Rectal smooth muscle tissue (tissue), 1 donor: ENCODE results near the gene ZNG1F.
"Not testable (repeated sequence)": the region's sequence is repeated elsewhere in the genome, so short reads cannot be mapped to it uniquely, and the experiment has no call there.

Source experiments
- H3K27ac ChIP-seq: one replicate; pipeline ENCODE4 v1.7.0; 2013; ENCODE audit warnings: low read depth, low read length, inconsistent platforms
- H3K27me3 ChIP-seq: one replicate; pipeline ENCODE4 v1.7.0; 2013; ENCODE audit warnings: low read length; ENCODE audit not compliant: control insufficient read depth, insufficient read depth
- H3K36me3 ChIP-seq: one replicate; pipeline ENCODE4 v1.7.0; 2013; ENCODE audit warnings: low read length; ENCODE audit not compliant: control insufficient read depth, insufficient read depth
- H3K4me1 ChIP-seq: one replicate; pipeline ENCODE4 v1.7.0; 2013; ENCODE audit warnings: low read length; ENCODE audit not compliant: control insufficient read depth, insufficient read depth
- H3K4me3 ChIP-seq: one replicate; pipeline ENCODE4 v1.7.0; 2013; ENCODE audit warnings: low read length
- H3K9ac ChIP-seq: one replicate; pipeline ENCODE4 v1.7.0; 2013; ENCODE audit warnings: low read length

The ZNG1F gene

GRCh38 chr9:41189217-41189616, at the start of gene ZNG1F:
Gene ZNG1F, minus strand, starts transcription at chr9:41189317. Its CDS starts 59 bp downstream, at chr9:41189258.
- H3K27me3 ChIP-seq, H3K4me3 ChIP-seq, H3K36me3 ChIP-seq, H3K9ac ChIP-seq, H3K27ac ChIP-seq, H3K4me1 ChIP-seq: not testable (repeated sequence)

- H3K27ac ChIP-seq, H3K4me1 ChIP-seq, H3K36me3 ChIP-seq, H3K4me3 ChIP-seq, H3K27me3 ChIP-seq, H3K9ac ChIP-seq: not testable (repeated sequence)
Measured at GRCh38 chr9:41237110-41237749, 48.1 kb upstream of the ZNG1F start.

GRCh38 chr9:41236486-41237109, 47.5 kb upstream of the ZNG1F start:
- H3K9ac ChIP-seq, H3K27ac ChIP-seq, H3K4me3 ChIP-seq, H3K36me3 ChIP-seq, H3K27me3 ChIP-seq, H3K4me1 ChIP-seq: not testable (repeated sequence)

- H3K9ac ChIP-seq, H3K27ac ChIP-seq, H3K36me3 ChIP-seq, H3K27me3 ChIP-seq, H3K4me1 ChIP-seq, H3K4me3 ChIP-seq: not testable (repeated sequence)
Measured at GRCh38 chr9:41234811-41235805, 46.0 kb upstream of the ZNG1F start.

GRCh38 chr9:41234221-41234620, 45.1 kb upstream of the ZNG1F start:
- H3K4me3 ChIP-seq, H3K27me3 ChIP-seq, H3K27ac ChIP-seq, H3K36me3 ChIP-seq, H3K4me1 ChIP-seq, H3K9ac ChIP-seq: not testable (repeated sequence)

- not testable (repeated sequence) for H3K4me1 ChIP-seq, H3K4me3 ChIP-seq, H3K27me3 ChIP-seq, H3K9ac ChIP-seq, H3K27ac ChIP-seq, H3K36me3 ChIP-seq
Measured at GRCh38 chr9:41232326-41232725, 43.2 kb upstream of the ZNG1F start.

GRCh38 chr9:41230418-41230817, 41.3 kb upstream of the ZNG1F start:
- H3K27me3 ChIP-seq, H3K9ac ChIP-seq, H3K27ac ChIP-seq: not testable (repeated sequence)

GRCh38 chr9:41229408-41230401, 40.6 kb upstream of the ZNG1F start:
- H3K27me3 ChIP-seq = no peaks in the 10 kb centered on the region
- no peak overlapping the region for H3K27ac ChIP-seq
- H3K36me3 ChIP-seq = no peaks in the 10 kb centered on the region
- no peak overlapping the region for H3K4me3 ChIP-seq
- H3K4me1 ChIP-seq = no peaks in the 10 kb centered on the region
- no peak overlapping the region for H3K9ac ChIP-seq

More at GRCh38 chr9:41230418-41230817, 41.3 kb upstream of the ZNG1F start:
- not testable (repeated sequence) for H3K4me1 ChIP-seq, H3K4me3 ChIP-seq, H3K36me3 ChIP-seq

- H3K4me3 ChIP-seq, H3K27ac ChIP-seq, H3K36me3 ChIP-seq, H3K9ac ChIP-seq, H3K4me1 ChIP-seq, H3K27me3 ChIP-seq: not testable (repeated sequence)
Measured at GRCh38 chr9:41219831-41220230, 30.7 kb upstream of the ZNG1F start.

- not testable (repeated sequence) for H3K4me3 ChIP-seq, H3K36me3 ChIP-seq, H3K27me3 ChIP-seq, H3K9ac ChIP-seq, H3K4me1 ChIP-seq, H3K27ac ChIP-seq
Measured at GRCh38 chr9:41188439-41188838, 678 bp downstream of the ZNG1F start.

- H3K4me1 ChIP-seq, H3K4me3 ChIP-seq, H3K9ac ChIP-seq, H3K27me3 ChIP-seq, H3K36me3 ChIP-seq, H3K27ac ChIP-seq: not testable (repeated sequence)
Measured at GRCh38 chr9:41174994-41175393, 14.1 kb downstream of the ZNG1F start.

- H3K27ac ChIP-seq, H3K4me3 ChIP-seq, H3K4me1 ChIP-seq, H3K27me3 ChIP-seq, H3K9ac ChIP-seq, H3K36me3 ChIP-seq: not testable (repeated sequence)
Measured at GRCh38 chr9:41150116-41150515, 39.0 kb downstream of the ZNG1F start.
